Measurements from ENCODE around the gene TNFRSF8. TPM values are rescaled to one million over a fixed set of nuclear protein-coding genes. Genes with fewer than 3 reads are reported as not detected.

The TNFRSF8 gene
- polyA plus RNA-seq, 2 of the 4 experiments (the other 2 are of a cell fraction), result 0.05 TPM; not detected in 1

GRCh38 chr1:12081648-12082396 is 18.7 kb downstream of the TNFRSF8 start:
- 59% methylated on average over 6 of the region's 7 CpGs for WGBS (ENCODE audit: missing lambda C conversion rate)
- no peaks in the 10 kb centered on the region for H3K4me1 ChIP-seq
- CTCF ChIA-PET, result no interaction called here
- FAIRE-seq (no peak), ATAC-seq (no peak), DNase-seq (ENCODE audit: low read depth in 1 of 2, low spot score in 1 of 2) (no peak)
- H3K4me3 ChIP-seq, result no peak overlapping the region
- no peak for TF ChIP-seq RARB (CRISPR knock-in tag; IDR thresholded peaks at IDR 0.05)
- no peak for TF ChIP-seq FOSL2 (IDR thresholded peaks at IDR 0.05)
- no peak for TF ChIP-seq FOSL2 (CRISPR knock-in tag; IDR thresholded peaks at IDR 0.05)
- TF ChIP-seq POLR2A (IDR thresholded peaks at IDR 0.05; ENCODE audit: low read length), result no peak
- no peak for TF ChIP-seq RCOR1 (IDR thresholded peaks at IDR 0.05; ENCODE audit: low read depth, low read length)
- TF ChIP-seq ZFP36 (IDR thresholded peaks at IDR 0.05; ENCODE audit: borderline replicate concordance, partially characterized antibody), result no peak
- TF ChIP-seq RAD21 (conservative IDR thresholded peaks at IDR 0.05 in 1 of 2, IDR thresholded peaks at IDR 0.05 in 1 of 2), result no peak
- TF ChIP-seq BCL3 (IDR thresholded peaks at IDR 0.05), result no peak
- TF ChIP-seq, protein P1, sequence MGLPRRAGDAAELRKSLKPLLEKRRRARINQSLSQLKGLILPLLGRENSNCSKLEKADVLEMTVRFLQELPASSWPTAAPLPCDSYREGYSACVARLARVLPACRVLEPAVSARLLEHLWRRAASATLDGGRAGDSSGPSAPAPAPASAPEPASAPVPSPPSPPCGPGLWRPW (IDR thresholded peaks at IDR 0.05), result no peak
- TF ChIP-seq CBX8 (IDR thresholded peaks at IDR 0.05), result no peak
- TF ChIP-seq BHLHE40 (IDR thresholded peaks at IDR 0.05; ENCODE audit: low read depth, low read length), result no peak
- no peak for TF ChIP-seq HMGXB4 (CRISPR knock-in tag; IDR thresholded peaks at IDR 0.05; ENCODE audit: borderline replicate concordance)
- TF ChIP-seq CHD4 (IDR thresholded peaks at IDR 0.05; ENCODE audit: borderline replicate concordance), result no peak
- TF ChIP-seq, protein P2, sequence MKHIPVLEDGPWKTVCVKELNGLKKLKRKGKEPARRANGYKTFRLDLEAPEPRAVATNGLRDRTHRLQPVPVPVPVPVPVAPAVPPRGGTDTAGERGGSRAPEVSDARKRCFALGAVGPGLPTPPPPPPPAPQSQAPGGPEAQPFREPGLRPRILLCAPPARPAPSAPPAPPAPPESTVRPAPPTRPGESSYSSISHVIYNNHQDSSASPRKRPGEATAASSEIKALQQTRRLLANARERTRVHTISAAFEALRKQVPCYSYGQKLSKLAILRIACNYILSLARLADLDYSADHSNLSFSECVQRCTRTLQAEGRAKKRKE (CRISPR knock-in tag; IDR thresholded peaks at IDR 0.05; ENCODE audit: low read depth), result no peak
- TF ChIP-seq, protein P3, sequence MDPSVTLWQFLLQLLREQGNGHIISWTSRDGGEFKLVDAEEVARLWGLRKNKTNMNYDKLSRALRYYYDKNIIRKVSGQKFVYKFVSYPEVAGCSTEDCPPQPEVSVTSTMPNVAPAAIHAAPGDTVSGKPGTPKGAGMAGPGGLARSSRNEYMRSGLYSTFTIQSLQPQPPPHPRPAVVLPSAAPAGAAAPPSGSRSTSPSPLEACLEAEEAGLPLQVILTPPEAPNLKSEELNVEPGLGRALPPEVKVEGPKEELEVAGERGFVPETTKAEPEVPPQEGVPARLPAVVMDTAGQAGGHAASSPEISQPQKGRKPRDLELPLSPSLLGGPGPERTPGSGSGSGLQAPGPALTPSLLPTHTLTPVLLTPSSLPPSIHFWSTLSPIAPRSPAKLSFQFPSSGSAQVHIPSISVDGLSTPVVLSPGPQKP (IDR thresholded peaks at IDR 0.05; ENCODE audit: low read depth, low read length), result no peak
- TF ChIP-seq USF2 (IDR thresholded peaks at IDR 0.05), result no peak
- no peak for TF ChIP-seq CTCF (IDR thresholded peaks at IDR 0.05)
- TF ChIP-seq MAX (IDR thresholded peaks at IDR 0.05), result no peak
- H3K4me2 ChIP-seq, result no peak overlapping the region
- H3K9me3 ChIP-seq, result no peaks in the 10 kb centered on the region
- H3K27ac ChIP-seq, result no peak overlapping the region
- POLR2A ChIA-PET, result no interaction called here

All from A549 (cell line).